ENCODE measurements around the gene PRPF19. TPM values are rescaled to one million over a fixed set of nuclear protein-coding genes. Genes with fewer than 3 reads are reported as not detected.
"Not testable (repeated sequence)": the region's sequence is repeated elsewhere in the genome, so short reads cannot be mapped to it uniquely, and the experiment has no call there.

The PRPF19 gene
- total RNA-seq, 1 experiment from 2014 or later, result 204 TPM

GRCh38 chr11:60910281-60910687 lies 3.9 kb upstream of the PRPF19 start:
- H3K36me3 ChIP-seq (ENCODE audit: insufficient read depth, low read length, poor library complexity, severe bottlenecking), result no peaks in the 10 kb centered on the region
- H3K27me3 ChIP-seq (replicated peaks; ENCODE audit: insufficient read depth, low read depth, low read length, poor library complexity), result no peaks in the 10 kb centered on the region
- intact Hi-C loops (cut with micrococcal nuclease; ENCODE audit: unreplicated experiment), result loop anchor here (10.0 kb wide), 1 partner anchor 1345 kb away; no protein-coding TSS in a partner anchor
- no peak overlapping the region for H3K4me3 ChIP-seq (ENCODE audit: low read depth, low read length, poor library complexity, severe bottlenecking)
- no TSS peak for BruUV-seq (replicated peaks)
- ChIA-PET POLR2A (ENCODE audit: low non-redundant PET) (no interaction called here), CTCF (no interaction called here)
- peaks cover 18% of the 10 kb centered on the region for H3K4me1 ChIP-seq (ENCODE audit: insufficient read depth, low read length, poor library complexity, severe bottlenecking)
- H3K27ac ChIP-seq (ENCODE audit: low read depth, low read length, poor library complexity, severe bottlenecking), result no peak overlapping the region
- no peaks in the 10 kb centered on the region for H3K9me3 ChIP-seq (ENCODE audit: low read depth, low read length, poor library complexity, severe bottlenecking)
- TF ChIP-seq EZH2 (IDR thresholded peaks at IDR 0.05; ENCODE audit: borderline replicate concordance, low read depth, low read length, poor library complexity, severe bottlenecking) (no peak), CTCF (conservative IDR thresholded peaks at IDR 0.05; ENCODE audit: low read depth, low read length) (no peak)
- no peak for DNase-seq (ENCODE audit: low spot score)

GRCh38 chr11:60909680-60910280 lies 3.4 kb upstream of the PRPF19 start:
- H3K4me3 ChIP-seq (ENCODE audit: low read depth, low read length, poor library complexity, severe bottlenecking); CTCF ChIA-PET; H3K27ac ChIP-seq (ENCODE audit: low read depth, low read length, poor library complexity, severe bottlenecking); H3K9me3 ChIP-seq (ENCODE audit: low read depth, low read length, poor library complexity, severe bottlenecking); POLR2A ChIA-PET (ENCODE audit: low non-redundant PET); DNase-seq (ENCODE audit: low spot score); H3K36me3 ChIP-seq (ENCODE audit: insufficient read depth, low read length, poor library complexity, severe bottlenecking); H3K27me3 ChIP-seq (replicated peaks; ENCODE audit: insufficient read depth, low read depth, low read length, poor library complexity); BruUV-seq (replicated peaks): not testable (repeated sequence)
- peaks cover 23% of the 10 kb centered on the region for H3K4me1 ChIP-seq (ENCODE audit: insufficient read depth, low read length, poor library complexity, severe bottlenecking)
- intact Hi-C loops (cut with micrococcal nuclease; ENCODE audit: unreplicated experiment), result loop anchor here (5.0 to 10.0 kb wide), 3 partner anchors 77 to 1345 kb away; no protein-coding TSS in a partner anchor

GRCh38 chr11:60908803-60909202 lies 2.4 kb upstream of the PRPF19 start:
- ChIA-PET POLR2A (ENCODE audit: low non-redundant PET) (no interaction called here), CTCF (no interaction called here)
- intact Hi-C loops (cut with micrococcal nuclease; ENCODE audit: unreplicated experiment), result loop anchor here (5.0 kb wide), 2 partner anchors 77 to 132 kb away; no protein-coding TSS in a partner anchor
- Histone ChIP-seq H3K36me3 (ENCODE audit: insufficient read depth, low read length, poor library complexity, severe bottlenecking) (no peaks in the 10 kb centered on the region), H3K4me1 (ENCODE audit: insufficient read depth, low read length, poor library complexity, severe bottlenecking) (peaks cover 26% of the 10 kb centered on the region), H3K27me3 (replicated peaks; ENCODE audit: insufficient read depth, low read depth, low read length, poor library complexity) (no peaks in the 10 kb centered on the region), H3K9me3 (ENCODE audit: low read depth, low read length, poor library complexity, severe bottlenecking) (no peaks in the 10 kb centered on the region), H3K27ac (ENCODE audit: low read depth, low read length, poor library complexity, severe bottlenecking) (no peak overlapping the region), H3K4me3 (ENCODE audit: low read depth, low read length, poor library complexity, severe bottlenecking) (no peak overlapping the region)
- no peak for DNase-seq (ENCODE audit: low spot score)
- BruUV-seq (replicated peaks), result no TSS peak
- TF ChIP-seq CTCF (conservative IDR thresholded peaks at IDR 0.05; ENCODE audit: low read depth, low read length), result no peak
- TF ChIP-seq EZH2 (IDR thresholded peaks at IDR 0.05; ENCODE audit: borderline replicate concordance, low read depth, low read length, poor library complexity, severe bottlenecking), result no peak

Measured in A673 (cell line).